ENCODE results near the gene CCNT2.
A peak's percentile ranks its signal among the peaks of the same experiment; 100 is the strongest.
"Not testable (repeated sequence)": the region's sequence is repeated elsewhere in the genome, so short reads cannot be mapped to it uniquely, and the experiment has no call there.

Gene CCNT2

GRCh38 chr2:134918526-134919340, at the start of gene CCNT2:
Gene CCNT2, plus strand, starts transcription at chr2:134918822. Its CDS starts 33 bp downstream, at chr2:134918855.
- peak; percentile 94 for DNase-seq

- DNase-seq = peak; percentile 71
Measured at GRCh38 chr2:134869946-134870736, 48.5 kb upstream of the CCNT2 start.

- DNase-seq = no peak
Measured at GRCh38 chr2:134873152-134873551, 45.5 kb upstream of the CCNT2 start.

GRCh38 chr2:134875309-134875708, 43.3 kb upstream of the CCNT2 start:
- DNase-seq = no peak

- no peak for DNase-seq
Measured at GRCh38 chr2:134882773-134883172, 35.8 kb upstream of the CCNT2 start.

DNA sequence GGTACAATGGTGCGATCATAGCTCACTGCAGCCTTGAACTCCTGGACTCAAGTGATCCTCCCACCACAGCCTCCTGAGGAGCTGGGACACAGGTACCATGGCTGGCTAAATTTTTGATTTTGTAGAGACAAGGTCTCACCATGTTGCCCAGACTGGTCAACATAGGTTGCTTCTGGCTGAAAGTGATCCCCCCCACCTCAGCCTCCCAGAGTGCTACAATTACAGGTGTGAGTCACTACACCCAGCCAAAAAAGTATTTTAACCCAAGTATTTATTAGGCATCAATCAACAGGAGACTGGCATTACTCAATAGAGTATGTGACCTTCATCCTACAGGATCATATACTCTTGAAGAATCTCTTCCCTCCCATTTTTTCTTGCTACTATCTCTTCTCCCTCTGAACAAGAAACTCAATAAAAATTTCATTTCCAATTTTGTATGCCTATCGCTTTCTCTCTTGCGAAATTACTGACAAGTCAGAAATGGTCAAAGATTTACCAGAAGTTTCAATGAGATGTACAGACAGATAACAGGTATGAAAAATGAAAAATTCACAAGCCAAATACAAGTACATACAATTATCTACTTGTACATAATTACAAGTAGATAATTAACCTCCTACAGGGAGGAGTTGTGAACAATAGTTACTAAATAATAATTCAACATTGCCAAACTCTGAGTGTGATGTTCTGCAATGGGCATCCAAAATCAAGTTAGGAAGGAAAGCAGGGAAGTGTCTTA, 34.9 kb upstream of the CCNT2 start:
- no peak for DNase-seq

GRCh38 chr2:134884435-134884834, 34.2 kb upstream of the CCNT2 start:
- no peak for DNase-seq

DNA sequence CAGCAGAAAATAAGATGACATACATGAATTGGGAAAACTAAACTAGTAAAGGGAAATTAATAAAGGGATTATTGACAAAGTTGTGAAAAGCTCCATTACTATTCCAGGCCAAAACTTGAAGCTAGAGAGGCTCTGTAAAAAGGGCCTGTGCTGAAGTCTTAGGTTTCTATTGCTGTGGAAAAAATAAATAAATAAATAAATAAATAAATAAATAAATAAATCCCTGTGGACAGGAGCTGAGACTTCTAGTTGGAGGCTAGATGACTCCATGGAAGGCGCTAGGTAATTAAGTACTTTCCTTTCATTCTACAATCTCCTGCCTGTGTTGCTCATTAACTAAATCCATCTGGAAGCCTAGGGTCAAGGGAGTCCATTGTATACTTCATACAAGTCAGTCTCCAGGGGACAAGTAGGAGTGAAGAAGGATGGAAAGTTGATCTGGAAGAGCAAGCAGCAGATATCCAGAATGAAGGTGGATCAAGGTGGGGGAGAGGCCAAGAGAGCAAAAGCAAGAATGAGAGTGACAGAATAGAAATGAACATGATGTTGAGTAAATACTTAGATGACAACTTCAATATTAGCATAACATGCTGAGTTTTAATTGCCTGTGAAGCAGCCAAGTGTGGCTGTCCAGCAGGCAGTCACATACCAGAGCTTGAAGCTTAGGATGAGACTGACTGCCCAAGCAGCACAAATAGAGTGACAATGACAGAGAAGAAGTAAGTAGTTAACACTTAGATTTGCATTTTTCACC, 26.2 kb upstream of the CCNT2 start:
- no peak for DNase-seq

GRCh38 chr2:134897932-134898331, 20.7 kb upstream of the CCNT2 start:
- no peak for DNase-seq

DNA sequence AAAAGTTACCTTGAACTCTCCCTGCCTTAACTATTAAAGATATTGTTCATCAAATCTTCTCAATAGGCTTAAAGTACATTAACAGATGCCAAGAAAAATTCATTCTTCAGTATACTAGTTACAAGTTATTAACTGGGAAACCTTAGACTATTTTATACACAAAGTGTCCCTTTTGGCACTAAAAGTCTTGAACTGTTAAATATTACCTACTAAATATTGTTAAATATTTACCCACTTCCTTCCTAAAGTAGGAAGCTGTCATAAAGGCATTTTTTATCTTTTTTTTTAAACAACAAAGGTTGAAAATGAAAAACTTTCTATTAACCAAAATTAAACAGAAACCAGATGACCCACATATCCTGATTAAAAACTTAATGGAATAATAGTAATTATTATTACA, 19.4 kb upstream of the CCNT2 start:
- DNase-seq = no peak

GRCh38 chr2:134900151-134900550, 18.5 kb upstream of the CCNT2 start:
- DNase-seq = no peak

GRCh38 chr2:134903701-134904100, 14.9 kb upstream of the CCNT2 start:
- not testable (repeated sequence) for DNase-seq

- no peak for DNase-seq
Measured at GRCh38 chr2:134905168-134905567, 13.5 kb upstream of the CCNT2 start.

- DNase-seq = no peak
Measured at GRCh38 chr2:134906726-134907125, 11.9 kb upstream of the CCNT2 start.

GRCh38 chr2:134907441-134908116, 11.0 kb upstream of the CCNT2 start:
- DNase-seq = not testable (repeated sequence)

GRCh38 chr2:134910763-134911399, 7.7 kb upstream of the CCNT2 start:
- no peak for DNase-seq

DNA sequence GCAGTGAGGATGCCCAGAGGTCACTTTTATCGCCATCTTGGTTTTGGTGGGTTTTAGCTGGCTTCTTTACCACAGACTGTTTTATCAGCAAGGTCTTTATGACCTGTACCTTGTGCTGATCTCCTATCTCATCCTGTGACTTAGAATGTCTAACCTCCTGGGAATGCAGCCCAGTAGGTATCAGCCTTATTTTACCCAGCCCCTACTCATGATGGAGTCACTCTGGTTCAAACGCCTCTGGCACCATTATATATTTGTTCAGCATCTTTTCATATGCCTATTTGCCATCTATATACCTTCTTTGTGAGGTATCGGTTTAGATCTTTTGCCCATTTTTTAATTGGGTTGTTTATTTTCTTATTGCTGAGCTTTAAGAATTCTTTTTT, 7.2 kb upstream of the CCNT2 start:
- no peak for DNase-seq

DNA sequence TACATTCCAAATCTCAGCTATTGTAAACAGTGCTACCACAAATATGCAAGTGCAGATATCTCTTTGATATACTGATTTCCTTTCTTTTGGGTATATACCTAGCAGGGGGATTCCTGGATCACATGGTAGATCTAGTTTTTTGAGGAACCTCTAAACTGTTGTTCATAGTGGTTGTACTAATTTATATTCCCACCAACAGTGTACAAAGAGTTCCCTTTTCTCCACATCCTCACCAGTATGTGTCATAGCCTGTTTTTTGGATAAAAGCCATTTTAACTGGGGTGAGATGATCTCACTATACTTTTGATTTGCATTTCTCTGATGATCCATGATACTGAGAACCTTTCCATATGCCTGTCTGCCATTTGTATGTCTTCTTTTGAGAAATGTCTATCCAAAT, 6.3 kb upstream of the CCNT2 start:
- DNase-seq = no peak

DNA sequence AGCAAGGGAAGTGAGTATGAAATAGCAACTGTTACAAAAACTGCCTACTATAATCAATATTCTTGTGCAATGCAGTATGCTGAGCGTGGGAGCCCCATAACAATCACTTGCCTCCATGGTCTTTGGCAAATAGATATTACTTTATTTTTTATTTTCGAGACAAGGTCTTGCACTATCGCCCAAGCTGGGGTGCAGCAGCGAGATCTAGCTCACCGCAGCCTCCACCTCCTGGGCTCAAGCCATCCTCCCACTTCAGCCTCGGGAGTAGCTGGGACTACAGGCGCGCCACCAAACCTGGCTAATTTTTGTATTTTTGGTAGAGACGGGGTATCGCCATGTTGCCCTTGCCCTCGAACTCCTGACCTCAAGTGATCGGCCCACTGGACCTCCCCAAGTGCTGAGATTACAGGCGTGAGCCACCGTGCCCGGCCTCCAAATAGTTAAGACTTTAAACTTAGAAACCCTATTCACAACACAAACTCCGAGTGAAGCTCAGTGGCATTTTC, 1.2 kb upstream of the CCNT2 start:
- no peak for DNase-seq

- DNase-seq = peak; percentile 84
Measured at GRCh38 chr2:134917888-134918525, 615 bp upstream of the CCNT2 start.

Measured in NCI-H524 treated with DMSO at 0.1 percent for 48 hours (cell line).